Nephron progenitor cell (in vitro differentiated cells): ENCODE data around the gene PC.
A peak's percentile ranks its signal among the peaks of the same experiment; 100 is the strongest.
"Not testable (repeated sequence)": the region's sequence is repeated elsewhere in the genome, so short reads cannot be mapped to it uniquely, and the experiment has no call there.

Source experiments
- DNase-seq: peaks from one replicate; pipeline ENCODE4 v3.0.0; 2021
- H3K27ac Mint-ChIP-seq: 2 replicates; pipeline ENCODE4 v1.8.0; 2021; ENCODE audit warnings: mild to moderate bottlenecking, moderate library complexity, mixed read lengths
- H3K27me3 Mint-ChIP-seq: 2 replicates; pipeline ENCODE4 v1.8.0; 2021; ENCODE audit warnings: mild to moderate bottlenecking, low read depth, mixed read lengths; ENCODE audit not compliant: poor library complexity
- H3K36me3 Mint-ChIP-seq: 2 replicates; pipeline ENCODE4 v1.8.0; 2021; ENCODE audit warnings: low read depth, mixed read lengths
- H3K4me1 Mint-ChIP-seq: 2 replicates; pipeline ENCODE4 v1.8.0; 2021; ENCODE audit warnings: mixed read lengths
- H3K4me3 Mint-ChIP-seq: 2 replicates; pipeline ENCODE4 v1.8.0; 2021; ENCODE audit warnings: mild to moderate bottlenecking, moderate library complexity, mixed read lengths
- H3K9me3 Mint-ChIP-seq: 2 replicates; pipeline ENCODE4 v1.8.0; 2021; ENCODE audit warnings: mild to moderate bottlenecking, moderate library complexity, mixed read lengths
- TF ChIP-seq, protein P1 (sequence below): fragments of 200-600 bp; sonication (generic); IDR thresholded peaks from 2 replicates; pipeline ENCODE4 v1.5.0; 2021; ENCODE audit warnings: antibody characterized with exemption

Gene PC

DNA sequence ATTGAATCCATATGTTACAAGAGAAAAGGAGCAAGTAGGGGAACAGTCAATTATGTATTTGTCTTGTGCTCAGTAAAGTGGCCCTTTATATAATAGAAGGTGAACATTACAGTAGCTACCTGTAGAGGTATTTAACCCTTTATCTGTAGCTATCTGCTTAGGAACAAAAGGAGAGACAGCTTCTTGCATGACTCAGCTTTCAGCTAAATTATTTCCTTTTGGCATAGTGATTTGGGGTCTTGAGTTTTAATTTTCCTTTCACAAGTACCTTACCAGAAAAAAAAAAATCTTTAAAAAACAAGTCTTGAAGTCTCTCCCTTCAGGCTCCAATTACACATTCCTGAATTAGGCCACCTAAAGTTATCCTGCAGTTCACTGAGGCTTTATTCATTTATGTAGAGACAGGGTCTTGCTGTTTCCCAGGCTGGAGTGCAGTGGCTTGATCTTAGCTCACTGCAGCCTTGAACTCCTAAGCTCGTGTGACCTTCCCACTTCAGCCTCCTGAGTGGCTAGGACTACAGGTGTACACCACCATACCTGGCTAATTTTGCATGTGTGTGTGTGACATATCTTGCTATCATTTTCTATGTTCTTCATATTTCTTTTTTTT is 147.5 kb downstream of the PC start:
- Mint-ChIP-seq H3K36me3 (peaks cover 42% of the 10 kb centered on the region), H3K27ac (peak overlapping the region; percentile 26), H3K27me3 (peaks cover 4% of the 10 kb centered on the region)

GRCh38 chr11:66809592-66809991 is 148.6 kb downstream of the PC start:
- no peaks in the 10 kb centered on the region for H3K4me1 Mint-ChIP-seq
- no peak overlapping the region for H3K4me3 Mint-ChIP-seq
- TF ChIP-seq, protein P1, sequence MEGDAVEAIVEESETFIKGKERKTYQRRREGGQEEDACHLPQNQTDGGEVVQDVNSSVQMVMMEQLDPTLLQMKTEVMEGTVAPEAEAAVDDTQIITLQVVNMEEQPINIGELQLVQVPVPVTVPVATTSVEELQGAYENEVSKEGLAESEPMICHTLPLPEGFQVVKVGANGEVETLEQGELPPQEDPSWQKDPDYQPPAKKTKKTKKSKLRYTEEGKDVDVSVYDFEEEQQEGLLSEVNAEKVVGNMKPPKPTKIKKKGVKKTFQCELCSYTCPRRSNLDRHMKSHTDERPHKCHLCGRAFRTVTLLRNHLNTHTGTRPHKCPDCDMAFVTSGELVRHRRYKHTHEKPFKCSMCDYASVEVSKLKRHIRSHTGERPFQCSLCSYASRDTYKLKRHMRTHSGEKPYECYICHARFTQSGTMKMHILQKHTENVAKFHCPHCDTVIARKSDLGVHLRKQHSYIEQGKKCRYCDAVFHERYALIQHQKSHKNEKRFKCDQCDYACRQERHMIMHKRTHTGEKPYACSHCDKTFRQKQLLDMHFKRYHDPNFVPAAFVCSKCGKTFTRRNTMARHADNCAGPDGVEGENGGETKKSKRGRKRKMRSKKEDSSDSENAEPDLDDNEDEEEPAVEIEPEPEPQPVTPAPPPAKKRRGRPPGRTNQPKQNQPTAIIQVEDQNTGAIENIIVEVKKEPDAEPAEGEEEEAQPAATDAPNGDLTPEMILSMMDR, result no peak
- peaks cover 5% of the 10 kb centered on the region for H3K9me3 Mint-ChIP-seq
- H3K27me3 Mint-ChIP-seq, result peaks cover 4% of the 10 kb centered on the region
- no peak for DNase-seq
- no peak overlapping the region for H3K27ac Mint-ChIP-seq
- H3K36me3 Mint-ChIP-seq, result peaks cover 41% of the 10 kb centered on the region

More for the DNA sequence above, 147.5 kb downstream of the PC start:
- no peak for DNase-seq
- TF ChIP-seq, protein P1, result no peak
- Mint-ChIP-seq H3K9me3 (peaks cover 5% of the 10 kb centered on the region), H3K4me1 (no peaks in the 10 kb centered on the region), H3K4me3 (no peak overlapping the region)

GRCh38 chr11:66800720-66801428 is 157.3 kb downstream of the PC start:
- TF ChIP-seq, protein P1, result no peak
- Mint-ChIP-seq H3K27me3 (no peaks in the 10 kb centered on the region), H3K9me3 (no peaks in the 10 kb centered on the region), H3K36me3 (peaks cover 10% of the 10 kb centered on the region), H3K4me3 (no peak overlapping the region), H3K4me1 (no peaks in the 10 kb centered on the region), H3K27ac (no peak overlapping the region)
- DNase-seq, result no peak

DNA sequence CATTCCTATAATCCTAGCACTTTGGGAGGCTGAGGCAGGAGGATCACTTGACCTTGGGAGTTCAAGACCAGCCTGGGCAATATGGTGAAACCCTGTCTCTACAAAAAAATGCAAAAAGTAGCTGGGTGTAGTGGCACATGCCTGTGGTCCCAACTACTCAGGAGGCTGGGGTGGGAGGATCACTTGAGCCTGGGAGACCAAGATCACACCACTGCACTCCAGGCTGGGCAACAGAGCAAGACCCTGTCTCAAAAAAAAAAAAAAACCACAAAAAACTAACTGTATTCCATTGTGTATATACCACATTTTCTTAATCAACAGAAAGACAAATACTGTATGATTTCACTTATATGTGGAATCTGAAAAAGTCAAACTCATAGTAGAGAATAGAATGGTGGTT is 158.4 kb downstream of the PC start:
- not testable (repeated sequence) for H3K27me3 Mint-ChIP-seq, DNase-seq, H3K27ac Mint-ChIP-seq, H3K9me3 Mint-ChIP-seq, H3K4me3 Mint-ChIP-seq, H3K36me3 Mint-ChIP-seq, H3K4me1 Mint-ChIP-seq
